D721Med (cell line): ENCODE measurements around the gene ATP10A.

Source experiments
- DNase-seq: peaks from one replicate; pipeline ENCODE4 v3.0.0; 2011; ENCODE audit warnings: low spot score; ENCODE audit not compliant: insufficient read length
- FAIRE-seq: peaks from 2 replicates; lab custom pipeline; 2011; peaks lifted over from hg19 to GRCh38; lab: Jason Lieb, UNC
- CTCF ChIP-seq: IDR thresholded peaks from 2 replicates; pipeline ENCODE4 v1.5.1; 2012; ENCODE audit warnings: mild to moderate bottlenecking, control low read depth; ENCODE audit not compliant: insufficient read depth; ENCODE audit errors: missing control alignments

Gene ATP10A

GRCh38 chr15:25725758-25726157, 137.4 kb downstream of the ATP10A start:
- no peak for TF ChIP-seq CTCF
- no peak for DNase-seq
- FAIRE-seq = no peak

- no peak for TF ChIP-seq CTCF
- DNase-seq (no peak), FAIRE-seq (no peak)
These were observed 138.2 kb downstream of the ATP10A start for GRCh38 chr15:25724899-25725298.

- DNase-seq = no peak
- FAIRE-seq = no peak
- no peak for TF ChIP-seq CTCF
These were observed 141.5 kb downstream of the ATP10A start for GRCh38 chr15:25721605-25721955.

GRCh38 chr15:25719101-25719985, 143.8 kb downstream of the ATP10A start:
- no peak for FAIRE-seq
- no peak for DNase-seq
- no peak for TF ChIP-seq CTCF

GRCh38 chr15:25718597-25718996, 144.5 kb downstream of the ATP10A start:
- FAIRE-seq (no peak), DNase-seq (no peak)
- TF ChIP-seq CTCF = no peak

GRCh38 chr15:25718169-25718536, 145.0 kb downstream of the ATP10A start:
- DNase-seq (no peak), FAIRE-seq (no peak)
- TF ChIP-seq CTCF = no peak

- no peak for TF ChIP-seq CTCF
- FAIRE-seq = no peak
- DNase-seq = no peak
These were observed 145.5 kb downstream of the ATP10A start for GRCh38 chr15:25717457-25718168.
